Muscle layer of duodenum (tissue), 2 donors: ENCODE measurements around the gene HEXB.
A peak's percentile ranks its signal among the peaks of the same experiment; 100 is the strongest.

Experiments used
- H3K27ac ChIP-seq: one replicate; pipeline ENCODE4 v1.7.0; 2013; ENCODE audit warnings: mild to moderate bottlenecking, low read length
- H3K27me3 ChIP-seq: one replicate; pipeline ENCODE4 v1.7.0; 2013; ENCODE audit warnings: low read depth, mild to moderate bottlenecking, control low read depth, low read length
- H3K36me3 ChIP-seq, 2 donors: one replicate each; pipeline ENCODE4 v1.7.0; 2013; ENCODE audit warnings: low read length in 2 of 2, control low read depth in 1 of 2, mild to moderate bottlenecking in 1 of 2; ENCODE audit not compliant: insufficient read depth in 2 of 2, control insufficient read depth in 1 of 2
- H3K4me1 ChIP-seq, 2 donors: one replicate each; pipeline ENCODE4 v1.7.0; 2013; ENCODE audit warnings: low read length in 2 of 2, mild to moderate bottlenecking in 2 of 2, control low read depth in 1 of 2, moderate library complexity in 1 of 2; ENCODE audit not compliant: insufficient read depth in 2 of 2, control insufficient read depth in 1 of 2
- H3K4me3 ChIP-seq, 2 donors: one replicate each; pipeline ENCODE4 v1.7.0; 2013; ENCODE audit warnings: low read length in 2 of 2, low read depth in 1 of 2, mild to moderate bottlenecking in 1 of 2
- H3K9me3 ChIP-seq, 2 donors: one replicate each; pipeline ENCODE4 v1.7.0; 2013; ENCODE audit warnings: low read length in 2 of 2, control low read depth in 1 of 2, mild to moderate bottlenecking in 1 of 2; ENCODE audit not compliant: control insufficient read depth in 1 of 2
- donor health status: healthy.

HEXB gene

GRCh38 chr5:74684900-74685851 is at the start of gene HEXB:
Gene HEXB (plus strand): TSS chr5:74685233. CDS start chr5:74685261, 28 bp downstream.
- peaks cover 3 to 15% of the 10 kb centered on the region in 2 donors for H3K4me1 ChIP-seq
- H3K4me3 ChIP-seq = peak within 1 kb of the TSS; percentile 79 to 81
- peak within 1 kb of the TSS; percentile 73 for H3K27ac ChIP-seq
- no peaks in the 10 kb centered on the region for H3K9me3 ChIP-seq
- peaks cover 8 to 10% of the 10 kb centered on the region in 2 donors for H3K36me3 ChIP-seq
- H3K27me3 ChIP-seq = no peaks in the 10 kb centered on the region

DNA sequence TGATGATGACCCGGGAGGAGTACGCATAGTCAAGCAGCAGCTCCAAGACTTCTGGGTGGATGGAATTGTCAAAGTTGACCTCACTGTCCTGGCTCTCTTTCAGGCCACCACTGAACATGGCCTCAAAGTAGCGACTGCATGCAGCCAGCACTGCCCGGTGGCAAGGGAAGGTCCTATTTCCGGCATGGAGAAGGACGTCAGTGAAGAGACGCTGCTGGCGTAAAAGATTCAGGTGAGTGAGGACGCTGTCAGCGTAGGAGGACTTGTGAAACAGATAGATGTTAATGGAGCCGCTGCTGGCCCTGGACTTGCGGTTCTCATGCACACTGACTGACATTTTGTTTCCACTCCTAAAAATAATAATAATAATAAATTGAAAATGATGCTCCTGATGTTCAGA is 48.9 kb upstream of the HEXB start:
- no peak overlapping the region for H3K27ac ChIP-seq
- H3K4me3 ChIP-seq = no peak overlapping the region
- H3K27me3 ChIP-seq = no peaks in the 10 kb centered on the region
- no peaks in the 10 kb centered on the region for H3K9me3 ChIP-seq
- H3K36me3 ChIP-seq = peaks cover 3 to 13% of the 10 kb centered on the region in 2 donors
- peaks cover 0 to 7% of the 10 kb centered on the region in 2 donors for H3K4me1 ChIP-seq

- Histone ChIP-seq H3K27ac (no peak overlapping the region), H3K4me1 (peaks cover 0 to 9% of the 10 kb centered on the region in 2 donors), H3K27me3 (no peaks in the 10 kb centered on the region), H3K36me3 (peaks cover 3 to 13% of the 10 kb centered on the region in 2 donors), H3K4me3 (no peak overlapping the region), H3K9me3 (no peaks in the 10 kb centered on the region)
Measured at GRCh38 chr5:74636552-74636951, 48.5 kb upstream of the HEXB start.

- Histone ChIP-seq H3K9me3 (no peaks in the 10 kb centered on the region), H3K4me3 (peak overlapping the region; percentile 85 to 91), H3K4me1 (peaks cover 0 to 16% of the 10 kb centered on the region in 2 donors), H3K27me3 (no peaks in the 10 kb centered on the region), H3K36me3 (peaks cover 3 to 13% of the 10 kb centered on the region in 2 donors), H3K27ac (peak overlapping the region; percentile 50)
Measured at GRCh38 chr5:74638544-74638969, 46.5 kb upstream of the HEXB start.

GRCh38 chr5:74638970-74639806 is 45.8 kb upstream of the HEXB start:
- peak overlapping the region; percentile 50 for H3K27ac ChIP-seq
- H3K4me1 ChIP-seq = peaks cover 0 to 16% of the 10 kb centered on the region in 2 donors
- no peaks in the 10 kb centered on the region for H3K9me3 ChIP-seq
- no peaks in the 10 kb centered on the region for H3K27me3 ChIP-seq
- H3K36me3 ChIP-seq = peaks cover 3 to 13% of the 10 kb centered on the region in 2 donors
- peak overlapping the region; percentile 85 to 91 for H3K4me3 ChIP-seq

GRCh38 chr5:74639807-74640449 is 45.1 kb upstream of the HEXB start:
- H3K4me1 ChIP-seq = peaks cover 0 to 16% of the 10 kb centered on the region in 2 donors

GRCh38 chr5:74640450-74640953 is 44.5 kb upstream of the HEXB start, which contains the start of gene ENC1:
Gene ENC1 (minus strand): TSS chr5:74640728. CDS start chr5:74636485, 4,243 bp downstream.
- H3K4me1 ChIP-seq = peaks cover 0 to 16% of the 10 kb centered on the region in 2 donors
- no peaks in the 10 kb centered on the region for H3K9me3 ChIP-seq
- peak within 1 kb of the TSS; percentile 61 for H3K27ac ChIP-seq

More at GRCh38 chr5:74639807-74640449, 45.1 kb upstream of the HEXB start:
- H3K27ac ChIP-seq = peak overlapping the region; percentile 50
- H3K4me3 ChIP-seq = peak overlapping the region; percentile 85 to 91
- no peaks in the 10 kb centered on the region for H3K9me3 ChIP-seq
- H3K27me3 ChIP-seq = no peaks in the 10 kb centered on the region
- H3K36me3 ChIP-seq = peaks cover 3 to 7% of the 10 kb centered on the region in 2 donors

DNA sequence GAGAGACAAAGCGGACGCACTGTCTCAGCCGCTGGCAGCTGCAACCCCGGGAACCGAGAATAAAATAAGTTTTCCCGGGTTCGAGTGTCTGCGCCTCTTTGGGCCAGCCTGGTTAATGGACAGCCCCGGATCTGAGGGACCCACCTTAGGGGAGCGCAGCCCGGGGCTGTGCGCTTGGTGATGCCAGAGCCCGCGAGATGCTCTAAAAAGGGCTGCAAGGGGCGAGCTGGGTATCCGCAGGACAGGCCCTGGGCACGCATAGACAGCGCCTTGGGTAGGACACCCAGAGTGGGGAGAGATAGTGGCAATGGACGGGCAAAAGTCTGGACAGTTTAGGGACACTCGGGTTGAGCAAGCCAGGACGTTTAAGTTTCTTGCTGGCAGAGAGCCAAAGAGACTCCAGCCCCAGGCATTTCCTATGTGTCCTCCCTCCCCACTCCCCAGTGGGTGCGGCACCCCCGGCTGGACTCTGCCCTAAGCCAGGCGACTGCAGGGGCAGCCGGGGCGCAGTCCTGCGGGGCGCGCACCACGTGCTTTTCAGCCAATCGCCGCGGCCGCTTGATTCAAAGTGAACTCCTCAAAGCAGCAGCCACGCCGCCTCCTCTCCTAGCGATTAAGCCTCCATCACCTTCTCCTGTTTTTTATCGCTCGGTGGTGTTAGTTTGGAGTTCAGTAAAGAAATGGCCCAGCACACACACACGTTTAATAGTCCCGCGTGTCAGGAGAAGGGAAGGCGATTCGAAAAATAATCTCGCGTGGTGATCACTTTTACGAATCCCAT is 43.9 kb upstream of the HEXB start:
- Histone ChIP-seq H3K4me3 (peak overlapping the region; percentile 85 to 91), H3K36me3 (no peaks in the 10 kb centered on the region), H3K27ac (peak overlapping the region; percentile 61), H3K27me3 (no peaks in the 10 kb centered on the region), H3K4me1 (peaks cover 0 to 16% of the 10 kb centered on the region in 2 donors), H3K9me3 (no peaks in the 10 kb centered on the region)

More at GRCh38 chr5:74640450-74640953, 44.5 kb upstream of the HEXB start, which contains the start of gene ENC1:
- Histone ChIP-seq H3K27me3 (no peaks in the 10 kb centered on the region), H3K36me3 (peaks cover 0 to 3% of the 10 kb centered on the region in 2 donors), H3K4me3 (peak within 1 kb of the TSS; percentile 85 to 91)

DNA sequence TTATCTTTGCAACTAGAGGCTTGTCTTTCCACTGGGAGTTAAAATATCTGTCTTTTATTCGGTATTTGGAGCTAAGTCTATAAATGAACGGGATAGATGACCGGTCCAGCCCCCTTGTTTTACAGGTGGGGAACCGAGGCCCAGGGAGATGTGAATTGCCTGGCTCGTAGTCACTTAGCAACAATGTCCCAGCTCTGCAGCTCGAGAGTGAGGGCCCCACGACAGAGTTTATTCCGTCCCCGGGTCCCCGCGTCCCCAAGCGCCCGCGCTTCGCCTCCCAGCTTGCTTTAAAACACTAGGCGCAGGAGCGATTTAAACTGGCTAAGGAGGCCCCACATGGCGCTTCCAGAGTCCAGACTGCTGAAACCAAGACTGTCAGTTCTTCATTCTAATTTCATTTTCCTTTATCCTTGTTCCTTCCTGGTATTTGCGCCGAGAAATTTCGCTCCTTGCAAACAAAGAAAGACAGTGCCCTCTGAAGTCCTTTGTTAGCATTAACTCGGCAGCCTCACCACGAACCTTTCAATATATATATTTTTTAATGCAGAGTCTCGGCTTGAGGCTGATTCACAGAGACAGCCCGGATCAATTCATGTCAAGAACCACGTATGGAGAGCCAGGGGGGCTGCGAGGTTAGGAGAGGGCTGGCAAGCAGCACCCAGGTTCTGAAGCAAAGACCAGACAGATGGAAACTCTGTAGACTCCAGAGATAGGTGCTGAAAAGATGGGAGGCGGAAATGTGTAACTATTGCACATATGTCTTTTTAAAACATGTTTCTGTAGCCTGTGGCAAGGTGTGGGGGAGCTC is 43.1 kb upstream of the HEXB start:
- Histone ChIP-seq H3K4me1 (peaks cover 0 to 16% of the 10 kb centered on the region in 2 donors), H3K36me3 (no peaks in the 10 kb centered on the region), H3K4me3 (peak overlapping the region; percentile 85 to 91), H3K9me3 (no peaks in the 10 kb centered on the region), H3K27ac (peak overlapping the region; percentile 49), H3K27me3 (no peaks in the 10 kb centered on the region)
